CD4-positive, alpha-beta T cell treated with Interleukin-17A for 4 hours (primary cell): ENCODE results near the gene NFATC4.

Source experiments
- DNase-seq: peaks from one replicate; pipeline ENCODE4 v3.0.0-alpha.2; 2020; ENCODE audit warnings: mixed read lengths

Gene NFATC4

DNA sequence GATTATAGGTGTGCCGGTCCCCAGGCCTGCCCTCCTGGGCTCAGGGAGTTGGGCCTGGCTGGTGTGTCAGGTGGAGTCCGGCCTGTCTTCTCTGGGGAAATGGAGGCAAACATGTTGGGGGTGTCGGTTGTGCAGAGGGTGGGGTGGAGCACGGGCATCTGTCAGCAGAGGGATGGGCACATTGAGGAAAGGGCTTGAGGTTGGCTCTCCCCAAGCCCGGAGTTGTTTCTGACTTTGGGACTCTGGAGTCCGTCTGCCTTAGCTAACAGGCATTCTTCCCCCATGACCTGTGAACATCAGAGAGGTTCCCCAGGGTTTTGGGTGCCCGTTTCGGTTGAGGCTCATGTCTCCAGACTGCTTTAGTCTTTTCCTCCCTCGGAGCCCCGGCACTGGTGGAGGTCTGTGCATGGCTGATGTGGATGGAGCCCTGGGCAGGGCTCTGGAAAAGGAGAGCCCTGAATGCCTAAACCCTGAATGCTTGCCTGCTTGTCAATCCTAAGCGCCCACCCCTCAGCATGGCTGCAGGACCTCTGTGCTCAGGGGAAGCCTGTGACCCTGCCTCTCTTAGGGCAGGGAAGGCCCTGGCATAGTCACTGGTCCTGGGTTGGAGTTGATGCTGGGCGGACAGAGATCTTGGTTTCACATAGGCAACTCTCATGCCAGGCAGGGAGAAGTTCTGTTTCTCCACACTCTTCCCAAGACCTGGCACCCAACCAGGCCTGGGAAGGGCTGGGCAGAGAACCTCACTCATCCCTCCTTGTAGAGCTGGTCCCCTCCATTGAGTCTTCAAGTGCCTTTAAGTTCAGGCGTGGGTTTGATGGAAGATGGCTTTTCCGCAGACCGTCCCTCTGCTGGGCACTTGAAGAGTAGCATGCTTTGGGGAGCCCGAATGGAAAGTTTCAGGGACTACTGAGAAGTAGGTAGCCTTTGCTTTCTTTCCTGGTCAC, 43.7 kb downstream of the NFATC4 start:
- peak; percentile 48 for DNase-seq

DNA sequence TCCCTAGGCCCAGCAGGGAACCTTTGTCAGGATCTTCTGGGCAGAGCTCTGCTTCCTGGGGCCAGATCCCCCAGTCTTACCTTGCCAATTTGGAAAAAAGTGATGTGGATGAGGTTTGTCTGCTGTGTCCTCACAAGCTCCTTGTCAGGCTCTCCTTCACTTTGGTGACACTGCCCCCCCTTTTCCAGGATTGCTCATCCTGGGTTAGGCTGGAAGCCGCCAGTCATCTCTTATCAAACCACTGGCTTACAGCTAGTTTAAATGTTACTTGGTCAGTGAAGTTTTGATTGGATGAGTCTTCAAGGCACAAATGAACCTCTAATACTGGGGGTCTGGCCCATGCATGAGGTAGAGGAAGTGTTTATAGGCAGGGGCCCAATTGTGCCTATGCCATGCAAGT, 46.1 kb downstream of the NFATC4 start:
- no peak for DNase-seq

DNA sequence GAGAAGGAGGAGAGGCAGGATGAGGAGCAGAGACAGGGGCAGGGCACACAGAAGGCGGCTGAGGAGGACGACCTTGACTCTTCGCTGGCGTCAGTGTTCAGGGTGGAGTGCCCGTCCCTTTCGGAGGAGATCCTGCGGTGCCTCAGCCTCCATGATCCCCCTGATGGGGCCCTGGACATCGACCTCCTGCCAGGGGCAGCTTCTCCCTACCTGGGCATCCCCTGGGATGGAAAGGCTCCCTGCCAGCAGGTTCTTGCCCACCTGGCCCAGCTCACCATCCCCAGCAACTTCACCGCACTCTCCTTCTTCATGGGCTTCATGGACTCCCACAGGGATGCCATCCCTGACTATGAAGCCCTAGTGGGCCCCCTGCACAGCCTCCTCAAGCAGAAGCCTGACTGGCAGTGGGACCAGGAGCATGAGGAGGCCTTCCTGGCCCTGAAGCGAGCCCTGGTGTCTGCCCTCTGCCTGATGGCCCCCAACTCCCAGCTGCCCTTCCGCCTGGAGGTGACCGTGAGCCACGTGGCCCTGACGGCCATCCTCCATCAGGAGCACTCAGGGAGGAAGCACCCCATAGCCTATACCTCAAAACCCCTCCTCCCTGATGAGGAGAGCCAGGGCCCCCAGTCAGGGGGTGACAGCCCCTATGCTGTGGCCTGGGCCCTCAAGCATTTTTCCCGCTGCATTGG, 46.9 kb downstream of the NFATC4 start:
- no peak for DNase-seq

DNA sequence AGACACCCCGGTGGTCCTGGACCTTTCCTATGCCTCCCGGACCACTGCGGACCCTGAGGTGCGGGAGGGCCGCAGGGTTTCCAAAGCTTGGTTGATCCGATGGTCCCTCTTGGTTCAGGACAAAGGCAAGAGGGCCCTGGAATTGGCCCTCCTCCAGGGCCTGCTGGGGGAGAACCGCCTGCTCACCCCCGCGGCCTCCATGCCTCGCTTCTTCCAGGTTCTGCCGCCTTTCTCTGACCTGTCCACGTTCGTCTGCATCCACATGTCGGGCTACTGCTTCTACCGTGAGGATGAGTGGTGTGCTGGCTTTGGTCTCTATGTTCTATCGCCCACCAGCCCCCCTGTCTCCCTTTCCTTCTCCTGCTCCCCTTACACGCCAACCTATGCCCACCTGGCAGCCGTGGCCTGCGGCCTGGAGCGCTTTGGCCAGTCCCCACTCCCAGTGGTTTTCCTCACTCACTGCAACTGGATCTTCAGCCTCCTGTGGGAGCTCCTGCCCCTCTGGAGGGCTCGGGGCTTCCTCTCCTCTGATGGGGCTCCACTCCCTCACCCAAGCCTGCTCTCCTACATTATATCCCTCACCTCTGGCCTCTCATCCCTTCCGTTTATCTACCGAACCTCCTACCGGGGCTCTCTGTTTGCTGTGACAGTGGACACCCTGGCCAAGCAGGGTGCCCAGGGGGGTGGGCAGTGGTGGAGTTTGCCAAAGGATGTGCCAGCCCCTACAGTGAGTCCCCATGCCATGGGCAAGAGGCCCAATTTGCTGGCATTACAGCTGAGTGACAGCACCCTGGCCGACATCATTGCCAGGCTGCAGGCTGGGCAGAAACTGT, 47.7 kb downstream of the NFATC4 start:
- no peak for DNase-seq

GRCh38 chr14:24416254-24416931, 48.4 kb downstream of the NFATC4 start:
- no peak for DNase-seq

- no peak for DNase-seq
Observed at GRCh38 chr14:24416932-24417619, 49.1 kb downstream of the NFATC4 start.

DNA sequence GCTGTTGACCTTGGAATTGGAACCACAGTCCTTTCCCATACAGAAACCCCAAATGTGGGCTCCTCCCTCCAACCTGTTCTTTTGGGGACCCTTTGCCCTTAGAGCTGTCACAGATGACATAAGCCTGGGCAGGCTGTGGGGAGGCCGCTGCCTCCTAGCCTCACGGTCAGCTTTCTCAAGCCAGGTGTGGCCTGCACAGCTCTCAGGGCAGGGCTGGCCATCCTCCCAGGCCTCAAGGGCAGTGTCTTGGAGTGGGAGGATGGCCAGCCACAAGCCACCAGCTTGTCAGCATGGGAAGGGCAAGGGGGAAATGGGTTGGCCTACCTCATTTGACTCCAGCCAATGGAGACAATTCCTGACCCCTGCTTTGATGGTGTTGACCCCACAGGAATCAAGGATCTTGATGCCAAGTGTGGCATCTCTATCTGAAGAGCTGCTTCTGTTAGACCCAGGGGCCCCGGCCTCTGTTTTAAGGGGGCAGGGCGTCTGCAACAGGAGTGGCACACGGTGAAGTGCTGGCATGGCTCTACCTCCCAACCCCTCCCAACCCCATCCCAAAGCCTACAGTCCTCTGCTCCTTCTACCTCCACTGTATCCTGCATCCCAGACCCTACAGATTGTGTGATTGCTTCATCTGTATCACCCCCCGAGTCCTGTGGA, 50.0 kb downstream of the NFATC4 start:
- DNase-seq, result no peak

DNA sequence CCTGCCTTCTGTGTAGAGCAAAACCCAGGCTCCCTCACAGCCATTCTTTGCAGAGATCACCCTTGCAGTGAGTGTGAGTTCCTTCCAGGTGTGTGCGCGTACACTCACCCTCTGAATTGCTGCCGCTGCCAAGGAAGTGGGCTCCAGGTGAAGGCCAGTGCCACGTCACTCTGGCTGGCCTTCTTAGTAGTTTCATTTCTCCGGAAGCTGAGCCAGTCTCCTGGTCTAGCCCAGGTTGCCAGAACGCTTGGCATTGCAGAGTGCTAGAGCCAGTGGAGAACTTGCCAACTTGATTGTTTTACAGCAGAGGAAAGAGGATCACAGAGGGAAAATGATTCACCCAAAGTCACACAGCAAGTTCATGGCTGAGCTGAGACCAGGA, 50.5 kb downstream of the NFATC4 start:
- no peak for DNase-seq

GRCh38 chr14:24422261-24422660, 54.3 kb downstream of the NFATC4 start:
- DNase-seq, result no peak

DNA sequence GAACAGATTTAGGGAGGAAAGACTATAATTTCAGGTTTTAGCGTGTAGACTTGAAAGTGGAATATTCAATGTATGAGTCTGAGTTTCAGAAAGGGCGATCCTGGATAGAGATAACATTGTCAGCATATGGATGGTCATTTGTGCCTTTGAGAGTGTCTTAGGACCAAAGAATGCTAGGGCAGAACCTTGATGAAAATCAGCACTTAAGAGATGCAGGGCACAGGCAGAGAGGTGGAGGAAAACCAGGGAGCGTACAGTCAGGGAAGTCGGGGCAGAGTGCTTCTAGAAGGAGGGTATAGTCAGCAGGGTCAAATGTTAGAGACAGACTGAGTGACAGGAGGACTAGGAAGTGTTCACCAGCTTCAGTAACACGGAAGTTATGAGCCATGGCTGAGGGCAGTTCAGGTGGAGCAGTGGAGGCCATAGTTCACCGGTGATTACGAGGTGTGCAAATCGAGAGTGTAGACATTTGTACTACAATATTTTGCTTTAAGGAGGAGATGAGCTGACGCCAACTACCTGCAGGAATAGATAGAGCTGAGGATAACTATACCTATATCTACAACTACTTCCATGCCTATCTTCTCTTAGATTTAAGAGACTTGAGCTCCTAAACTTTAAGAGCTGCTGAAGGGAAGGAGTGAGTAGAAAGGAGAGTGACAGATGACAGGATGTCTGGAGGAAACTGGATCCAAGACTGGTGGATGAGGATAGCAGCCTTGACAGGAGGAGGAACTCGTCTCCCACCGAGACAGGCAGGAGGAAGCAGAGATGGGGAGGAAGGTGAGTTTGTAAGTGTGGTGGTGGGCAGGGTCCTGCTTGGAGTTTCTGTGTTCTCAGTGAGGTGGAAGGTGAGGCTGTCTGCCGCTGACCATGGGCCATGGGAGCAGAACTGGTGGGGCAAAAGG, 55.0 kb downstream of the NFATC4 start:
- DNase-seq, result no peak

DNA sequence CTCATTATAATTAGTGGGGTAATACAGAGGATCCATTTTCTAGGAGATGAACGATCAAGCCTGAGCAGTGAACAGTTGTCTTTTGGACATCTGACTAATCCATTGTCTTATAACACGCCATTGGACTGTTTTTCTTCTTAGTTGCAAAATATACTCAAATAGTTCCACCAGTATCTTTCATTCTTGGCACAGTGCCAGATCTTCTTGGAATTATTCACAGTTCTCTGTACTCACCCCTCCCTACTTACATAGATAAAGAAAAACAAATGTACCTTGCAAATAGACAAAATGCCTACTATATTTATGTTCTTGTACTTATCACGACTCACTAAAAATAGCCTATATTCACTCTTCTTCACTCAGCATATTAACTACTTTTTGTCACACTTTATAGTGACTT, 57.7 kb downstream of the NFATC4 start:
- DNase-seq, result no peak

GRCh38 chr14:24426150-24426911, 58.3 kb downstream of the NFATC4 start:
- no peak for DNase-seq

DNA sequence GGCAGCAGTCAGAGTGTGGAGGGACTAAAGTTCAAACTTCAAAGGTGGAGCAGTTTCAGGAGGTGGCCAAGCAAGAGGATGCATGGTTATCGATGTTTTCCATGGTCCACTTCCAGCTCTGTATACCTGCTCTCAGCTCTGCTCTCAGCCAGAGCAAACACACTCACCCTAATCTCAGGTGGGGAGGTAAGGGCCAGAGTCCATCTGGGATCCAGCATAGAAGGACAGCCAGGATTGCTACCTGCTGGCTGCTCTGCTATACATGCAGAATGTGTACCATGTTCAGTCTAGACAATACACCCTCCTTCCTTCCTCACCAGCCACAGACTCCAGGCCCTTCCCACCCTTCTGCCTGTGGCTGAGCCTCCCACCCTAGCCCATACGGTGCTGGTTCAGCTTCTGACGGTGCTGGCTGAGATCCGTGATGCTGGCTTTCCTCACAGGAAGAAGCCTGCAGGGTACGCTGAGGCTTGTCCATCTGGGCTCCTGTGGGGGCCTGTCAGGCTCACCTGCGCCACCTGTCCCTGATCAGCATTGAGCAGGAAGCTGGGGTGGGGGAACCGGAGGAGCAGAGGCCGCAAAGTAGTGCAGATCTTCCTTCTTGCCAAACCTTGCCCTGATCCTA, 59.0 kb downstream of the NFATC4 start:
- DNase-seq, result peak; percentile 67

DNA sequence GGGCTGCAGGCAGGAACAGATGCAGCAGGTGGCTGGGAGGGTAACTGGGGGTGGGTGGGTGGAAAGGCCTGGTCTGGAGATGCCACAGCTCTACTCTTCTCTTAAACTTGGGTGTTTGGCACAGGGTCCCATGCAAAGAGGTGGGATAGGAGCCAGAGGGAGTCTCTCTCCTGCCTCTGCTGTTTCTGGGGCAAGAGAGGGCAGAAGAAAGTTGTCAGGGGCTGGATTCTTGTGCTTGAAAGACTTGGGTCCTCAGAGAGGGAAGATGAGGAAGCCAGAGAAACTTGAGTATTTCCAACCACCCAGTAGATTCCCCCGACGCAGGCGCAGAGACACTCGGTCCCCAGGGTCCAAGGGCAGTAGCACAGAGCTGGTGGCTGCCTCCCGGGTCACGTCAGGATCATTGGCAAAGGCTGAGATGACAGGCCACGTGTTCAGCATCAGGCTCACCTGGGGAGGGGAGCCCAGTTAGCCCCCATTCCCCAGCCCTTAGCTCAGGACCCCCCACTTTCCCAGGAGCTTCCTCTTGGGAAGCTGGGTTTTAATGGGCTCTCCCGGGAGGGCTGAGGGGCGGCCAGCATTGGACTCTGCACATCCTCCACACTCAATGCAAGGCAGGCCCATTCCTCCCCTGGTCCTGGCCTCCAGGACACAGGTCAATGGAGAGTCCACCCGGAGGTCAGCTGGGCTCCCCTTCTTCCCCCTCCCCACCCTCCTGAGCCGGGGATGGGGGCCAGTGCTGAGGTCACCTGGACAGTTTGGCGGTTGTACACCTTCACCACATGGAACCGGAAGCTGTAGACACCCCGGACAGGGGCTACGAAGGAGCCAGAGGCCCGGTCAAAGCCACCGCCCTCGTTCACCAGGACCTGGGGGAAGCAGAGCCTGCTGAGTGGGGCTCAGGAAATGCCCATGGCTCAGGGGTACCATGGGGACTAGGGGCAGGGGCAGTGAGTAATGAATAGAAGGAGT, 59.8 kb downstream of the NFATC4 start:
- no peak for DNase-seq

GRCh38 chr14:24428628-24429394, 60.8 kb downstream of the NFATC4 start:
- no peak for DNase-seq
